LNCaP clone FGC (cell line): ENCODE measurements around the gene ZNF365.

Experiments used
- DNase-seq: peaks from one replicate; pipeline ENCODE4 v3.0.0-alpha.2; 2011; ENCODE audit warnings: low read depth
- H3K4me3 ChIP-seq: 2 replicates; pipeline ENCODE4 v1.5.1; 2011; ENCODE audit warnings: mild to moderate bottlenecking, low read depth, low read length, control low read depth
- CTCF ChIP-seq: IDR thresholded peaks from 2 replicates; pipeline ENCODE4 v1.5.1; 2012; ENCODE audit warnings: mild to moderate bottlenecking; ENCODE audit not compliant: control insufficient read depth, insufficient read depth; ENCODE audit errors: extremely low read depth

The ZNF365 gene

DNA sequence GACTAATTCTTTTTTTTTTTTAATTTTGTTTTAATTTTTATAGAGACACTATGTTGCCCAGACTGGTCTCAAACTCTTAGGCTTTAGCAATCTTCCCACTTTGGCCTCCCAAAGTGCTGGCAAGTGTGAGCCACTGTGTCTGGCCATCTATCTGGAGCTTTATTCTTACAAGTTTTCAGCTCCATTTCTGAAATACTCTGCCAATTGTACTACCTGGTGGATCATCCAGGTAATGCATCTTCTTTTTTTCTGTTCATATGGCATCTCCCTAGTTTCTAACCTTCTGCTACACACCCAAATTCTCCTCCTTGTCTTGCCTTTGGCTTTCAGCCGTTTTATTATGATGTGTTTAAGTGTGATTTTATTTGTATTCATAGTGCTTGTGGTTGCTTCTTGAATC is 40.2 kb downstream of the ZNF365 start:
- no peak overlapping the region for H3K4me3 ChIP-seq
- TF ChIP-seq CTCF = no peak
- no peak for DNase-seq

GRCh38 chr10:62422068-62422590 is 48.0 kb downstream of the ZNF365 start:
- H3K4me3 ChIP-seq = no peak overlapping the region
- no peak for DNase-seq
- no peak for TF ChIP-seq CTCF

DNA sequence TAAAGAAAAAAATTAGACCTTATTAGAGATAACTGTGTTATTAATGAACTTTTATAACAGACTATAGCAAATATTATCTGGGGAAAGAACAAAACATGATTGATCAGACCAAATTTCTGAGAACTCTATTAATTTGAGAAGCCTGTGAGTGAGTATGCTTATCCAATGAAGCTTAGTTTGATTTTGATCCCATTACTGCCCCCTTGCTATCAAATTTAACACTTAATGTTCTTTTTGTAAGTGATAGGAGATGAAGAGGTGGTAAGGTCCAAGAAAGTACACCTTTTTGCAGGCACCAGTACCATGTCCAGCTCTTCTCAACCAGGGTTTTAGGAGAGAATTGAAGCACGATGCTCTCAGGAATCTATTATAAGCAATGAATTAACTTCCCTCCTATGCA is 49.9 kb downstream of the ZNF365 start:
- DNase-seq = no peak
- TF ChIP-seq CTCF = no peak
- no peak overlapping the region for H3K4me3 ChIP-seq

DNA sequence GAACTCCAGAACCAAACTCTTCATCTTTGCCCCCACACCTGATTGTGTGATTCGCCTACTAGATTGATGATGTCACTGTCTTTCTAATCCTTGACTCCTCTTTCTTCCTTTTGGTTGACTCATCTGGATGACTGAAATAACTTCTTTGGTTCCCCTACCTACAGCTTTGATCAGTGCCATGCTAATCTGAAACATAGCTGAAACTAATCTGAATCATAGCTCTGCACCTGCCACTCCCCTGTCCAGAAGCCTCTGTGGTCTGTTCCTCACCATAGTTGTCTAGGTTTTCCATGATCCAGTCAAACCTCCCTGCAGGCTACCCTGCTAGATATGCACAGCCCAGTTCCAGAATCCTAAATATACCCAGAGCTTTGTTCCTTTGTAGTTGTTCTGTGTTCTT is 51.9 kb downstream of the ZNF365 start:
- DNase-seq = no peak
- H3K4me3 ChIP-seq = no peak overlapping the region
- no peak for TF ChIP-seq CTCF

DNA sequence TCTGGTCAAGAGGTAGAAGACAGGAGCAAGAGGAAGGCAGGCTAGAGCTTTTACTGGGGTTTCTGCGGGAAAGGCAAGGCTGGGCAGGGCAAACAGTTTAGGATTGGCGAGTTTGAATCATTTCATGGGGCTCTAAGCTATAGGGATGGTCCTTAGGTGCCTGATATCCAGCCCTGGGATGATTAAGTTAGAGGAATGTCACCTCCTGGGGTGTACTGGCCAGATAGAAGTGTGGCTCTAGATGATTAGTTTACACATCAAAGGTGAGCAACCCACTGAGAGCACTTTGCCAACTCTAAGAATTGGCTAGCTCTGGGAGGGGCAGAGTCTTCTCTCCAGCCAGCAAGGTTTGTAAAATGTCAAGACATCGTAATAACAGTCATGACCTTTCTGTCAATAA is 52.4 kb downstream of the ZNF365 start:
- TF ChIP-seq CTCF = no peak
- H3K4me3 ChIP-seq = no peak overlapping the region
- no peak for DNase-seq

GRCh38 chr10:62430881-62431280 is 56.7 kb downstream of the ZNF365 start:
- H3K4me3 ChIP-seq = no peak overlapping the region
- DNase-seq = no peak
- TF ChIP-seq CTCF = no peak

- no peak for DNase-seq
- H3K4me3 ChIP-seq = no peak overlapping the region
Observed at GRCh38 chr10:62433181-62433692, 59.1 kb downstream of the ZNF365 start.

More at GRCh38 chr10:62433181-62433692, 59.1 kb downstream of the ZNF365 start:
- TF ChIP-seq CTCF = no peak
